GM10266 (cell line): Measurements from ENCODE around the gene CAMK2G.

Experiments
- DNase-seq: peaks from one replicate; pipeline ENCODE4 v3.0.0; 2012; ENCODE audit errors: extremely low spot score
- CTCF ChIP-seq: IDR thresholded peaks from 2 replicates; pipeline ENCODE4 v1.5.1; 2012; ENCODE audit warnings: mild to moderate bottlenecking, low read depth; ENCODE audit not compliant: control insufficient read depth, insufficient read depth; ENCODE audit errors: missing control alignments

The CAMK2G gene

GRCh38 chr10:73786512-73786885 lies 87.9 kb downstream of the CAMK2G start:
- DNase-seq = no peak
- no peak for TF ChIP-seq CTCF

GRCh38 chr10:73785721-73786511 lies 88.4 kb downstream of the CAMK2G start:
- no peak for TF ChIP-seq CTCF
- DNase-seq = peak; percentile 60

GRCh38 chr10:73785211-73785720 lies 89.1 kb downstream of the CAMK2G start, which contains the start of gene ZSWIM8:
Gene ZSWIM8 (plus strand): TSS chr10:73785606. CDS start chr10:73785879, 273 bp downstream.
- no peak for TF ChIP-seq CTCF
- DNase-seq = peak; percentile 95

- no peak for TF ChIP-seq CTCF
- DNase-seq = no peak
Measured at GRCh38 chr10:73782749-73783085, 91.6 kb downstream of the CAMK2G start.

GRCh38 chr10:73781879-73782748 lies 92.2 kb downstream of the CAMK2G start, which contains the start of gene CHCHD1:
Gene CHCHD1 (plus strand): TSS chr10:73782048. CDS start chr10:73782076, 28 bp downstream.
- peak; percentile 89 for DNase-seq
- no peak for TF ChIP-seq CTCF

GRCh38 chr10:73781548-73781878 lies 92.8 kb downstream of the CAMK2G start:
- no peak for DNase-seq
- no peak for TF ChIP-seq CTCF
